Activated CD4-positive, alpha-beta T cell treated with anti-CD3 and anti-CD28 coated beads, Interleukin-2, amount 50 U/mL, for 24 hours (primary cell): ENCODE measurements around the gene RNF13.
"Not testable (repeated sequence)": the region's sequence is repeated elsewhere in the genome, so short reads cannot be mapped to it uniquely, and the experiment has no call there.

Experiments used
- DNase-seq, 2 donors: peaks; one replicate each; pipeline ENCODE4 v3.0.0-alpha.2; 2020; ENCODE audit warnings: low read depth in 1 of 2, low spot score in 1 of 2

RNF13 gene

DNA sequence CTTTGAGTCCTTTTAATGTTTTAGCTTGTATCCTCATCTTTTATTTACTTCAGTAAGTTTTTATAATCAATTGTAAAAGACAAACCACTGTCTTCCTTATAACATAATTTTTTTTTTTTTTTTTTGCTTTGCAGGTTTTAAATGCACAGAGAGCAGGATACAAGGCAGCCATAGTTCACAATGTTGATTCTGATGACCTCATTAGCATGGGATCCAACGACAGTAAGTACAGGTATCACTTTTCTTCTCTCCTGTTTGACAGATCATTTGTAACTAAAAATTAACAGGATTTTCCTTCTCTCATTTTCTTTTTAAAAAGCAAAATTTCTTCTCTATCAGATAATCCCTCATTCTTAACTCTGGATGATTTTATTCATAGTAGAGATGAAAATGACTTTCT lies 82.3 kb downstream of the RNF13 start:
- DNase-seq, result no peak

DNA sequence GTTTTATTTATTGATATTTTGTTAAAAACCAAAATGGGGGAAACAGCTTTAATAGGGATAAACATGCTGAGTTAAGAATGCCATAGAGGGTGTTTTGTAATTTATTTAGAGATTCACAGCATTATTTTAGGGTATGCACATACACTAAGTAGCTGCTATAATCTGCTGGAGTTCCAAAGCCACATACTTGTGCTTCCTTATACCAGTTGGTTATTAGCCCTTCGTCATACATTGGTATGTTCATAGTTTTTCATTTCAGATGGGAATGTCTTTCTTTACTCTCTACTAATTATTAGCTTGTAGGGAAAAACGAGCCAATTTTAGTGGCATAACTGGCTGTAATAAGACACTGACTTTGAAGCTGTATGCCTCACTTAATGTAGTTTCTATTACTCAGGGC lies 82.8 kb downstream of the RNF13 start:
- no peak for DNase-seq

DNA sequence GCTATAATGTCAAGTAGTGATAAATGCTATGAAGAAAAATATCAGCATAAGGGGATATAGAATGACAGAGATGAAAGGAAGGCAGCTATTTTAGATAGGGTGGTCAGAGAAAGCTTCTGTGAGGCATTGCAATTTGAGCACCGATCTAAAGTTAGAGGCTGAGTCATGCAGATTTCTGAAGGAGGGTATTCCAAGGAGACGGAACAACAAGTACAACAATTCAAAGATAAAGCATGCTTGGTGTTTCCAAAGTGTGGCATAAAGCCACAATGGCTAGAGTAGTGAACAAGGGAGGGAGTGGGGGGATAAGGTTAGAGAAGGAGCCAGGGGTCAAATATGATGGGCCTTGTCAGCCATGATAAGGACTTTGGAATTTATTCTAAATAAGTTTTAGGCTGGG lies 85.8 kb downstream of the RNF13 start:
- DNase-seq, result no peak

DNA sequence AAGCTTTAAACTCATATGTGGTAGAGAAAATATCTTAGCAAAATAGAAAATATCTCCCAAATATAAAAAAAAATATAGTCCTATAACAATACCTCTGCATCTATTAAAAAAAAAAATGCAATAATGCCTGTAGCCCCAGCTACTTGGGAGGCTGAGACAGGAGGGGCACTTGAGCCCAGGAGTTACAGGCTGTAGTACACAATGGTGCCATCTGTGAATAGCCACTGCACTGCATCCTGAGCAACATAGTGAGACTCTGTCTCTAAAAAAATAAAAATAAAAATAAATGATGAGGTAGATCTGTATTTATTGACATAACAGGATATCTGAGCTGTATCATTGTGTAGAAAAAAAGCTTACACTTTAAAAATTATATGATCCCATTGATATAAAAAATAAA lies 87.3 kb downstream of the RNF13 start:
- no peak for DNase-seq

DNA sequence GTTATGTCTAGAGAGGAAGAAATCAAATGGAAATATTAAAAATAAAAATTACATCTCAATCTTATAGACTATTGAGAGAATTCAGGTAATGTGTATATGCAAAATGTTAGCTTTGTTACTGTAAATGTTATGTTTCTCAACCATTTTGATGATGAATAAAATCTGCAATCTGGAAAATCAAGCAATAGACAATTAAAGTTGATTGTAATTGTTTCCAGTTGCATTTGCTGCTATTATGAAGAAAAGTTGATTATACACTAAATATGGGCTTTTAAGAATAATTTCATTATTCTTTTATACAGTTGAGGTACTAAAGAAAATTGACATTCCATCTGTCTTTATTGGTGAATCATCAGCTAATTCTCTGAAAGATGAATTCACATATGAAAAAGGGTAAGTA lies 88.8 kb downstream of the RNF13 start:
- no peak for DNase-seq

DNA sequence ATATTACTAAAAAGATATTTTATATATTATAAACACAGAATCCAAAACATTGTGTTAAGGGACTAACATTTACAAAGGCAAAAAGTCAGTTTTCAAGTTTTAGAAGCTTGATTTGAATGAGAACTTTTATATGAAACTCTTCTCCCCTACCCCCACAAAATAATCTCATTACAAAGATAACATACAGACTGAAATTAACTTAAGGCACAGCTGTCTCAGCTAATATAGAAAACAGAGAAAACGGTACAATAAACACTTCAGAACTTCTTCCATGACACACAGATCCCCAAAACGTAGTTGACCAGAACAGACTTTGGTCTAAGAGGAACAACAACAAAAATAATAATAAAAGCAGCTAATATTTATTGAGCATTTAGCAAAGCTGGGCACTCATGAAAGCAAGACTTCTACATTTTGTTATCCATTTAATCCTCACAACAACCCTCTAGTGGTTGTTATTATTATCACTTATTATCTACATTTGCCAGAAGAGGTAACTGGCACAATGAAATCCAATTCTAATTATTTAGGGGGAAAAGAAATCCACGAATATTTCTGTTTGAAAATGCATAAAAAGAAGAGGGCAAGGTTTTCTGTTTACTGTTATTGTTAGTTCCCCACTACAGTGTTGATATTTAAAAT lies 89.6 kb downstream of the RNF13 start:
- DNase-seq, result no peak

DNA sequence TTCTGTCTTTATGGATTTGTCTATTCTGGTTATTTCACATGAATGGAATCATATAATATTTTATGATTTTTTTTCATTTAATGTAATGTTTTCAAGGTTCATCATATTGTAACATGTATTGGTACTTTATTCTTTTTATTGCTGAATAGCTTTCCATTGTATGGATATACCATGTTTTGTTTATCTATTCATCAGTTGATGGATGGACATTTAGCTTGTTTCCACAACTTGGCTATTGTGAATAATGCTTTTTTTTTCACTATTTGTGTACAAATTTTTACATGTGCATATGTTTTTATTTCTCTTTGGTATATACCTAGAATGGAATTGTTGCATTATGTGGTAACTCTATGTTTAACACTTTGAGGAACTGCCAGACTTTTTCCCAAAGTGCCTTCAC lies 93.0 kb downstream of the RNF13 start:
- DNase-seq, result no peak

DNA sequence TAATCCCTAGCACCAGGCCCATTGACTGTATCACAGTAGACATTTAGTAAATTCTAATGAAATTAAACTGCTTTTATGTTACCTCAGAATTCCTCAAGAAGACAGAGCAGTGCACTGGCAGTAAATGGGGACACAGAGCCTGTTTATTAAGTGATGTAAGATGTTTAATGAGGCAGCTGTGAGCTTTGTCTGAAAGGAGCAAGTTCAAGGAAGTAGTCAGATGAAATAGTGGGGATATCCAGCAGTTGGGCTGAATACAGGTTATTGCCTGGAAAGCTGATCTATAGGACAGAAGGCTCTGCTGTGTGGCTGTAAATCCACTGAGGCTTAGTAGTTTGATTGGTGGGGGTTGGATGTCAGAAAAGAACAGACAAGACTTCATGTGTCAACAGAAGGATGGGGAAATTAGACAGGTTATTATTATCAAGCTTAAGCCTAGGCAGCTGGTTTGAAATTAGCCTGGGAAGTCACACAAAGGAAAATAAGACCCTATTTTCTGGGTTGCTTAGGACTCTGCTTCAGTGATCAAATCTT lies 95.5 kb downstream of the RNF13 start:
- DNase-seq, result no peak

DNA sequence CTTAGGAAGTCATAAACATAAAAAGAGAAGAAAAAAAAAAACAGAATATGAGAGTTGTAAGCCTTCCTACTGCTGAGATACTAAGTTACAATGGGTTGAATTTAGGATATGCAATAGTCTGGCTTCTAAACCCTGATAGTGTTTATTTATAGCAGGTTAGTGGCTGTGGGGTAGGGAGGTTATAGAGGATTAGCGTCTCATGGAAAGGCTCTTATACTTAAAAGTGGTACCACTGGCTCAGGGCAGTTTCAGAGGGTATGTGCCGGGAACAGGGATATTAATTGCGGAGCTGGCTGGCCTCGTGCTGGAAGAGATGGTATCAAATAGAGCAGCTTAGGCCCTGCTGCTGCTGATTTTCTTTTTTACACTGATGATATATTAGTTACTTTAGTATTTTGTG lies 96.9 kb downstream of the RNF13 start:
- DNase-seq, result no peak

DNA sequence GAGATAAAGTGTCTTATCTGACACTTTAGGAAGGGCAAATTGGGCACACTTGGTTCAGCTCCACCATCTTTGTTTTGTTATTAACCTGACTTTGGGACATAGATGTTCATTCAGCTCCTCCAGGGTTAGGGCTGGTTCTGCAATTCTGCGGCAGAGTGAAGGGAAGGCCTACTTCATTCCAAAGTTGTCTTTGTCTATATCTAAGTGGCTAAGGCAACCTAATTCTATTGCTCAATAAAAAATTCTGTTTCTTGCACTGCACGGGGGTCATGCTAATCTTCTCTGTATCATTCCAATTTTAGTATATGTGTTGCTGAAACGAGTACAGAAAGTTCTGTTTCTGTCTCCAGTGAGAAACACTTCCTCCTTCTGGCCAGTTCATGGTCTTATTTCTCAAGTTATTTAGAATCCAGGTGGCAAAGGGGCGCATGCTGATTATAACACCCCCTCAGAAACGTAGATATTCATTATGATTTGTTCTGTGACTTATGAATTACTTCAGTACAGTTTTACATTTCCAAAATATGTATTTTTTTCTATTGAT lies 104.2 kb downstream of the RNF13 start:
- DNase-seq, result no peak

DNA sequence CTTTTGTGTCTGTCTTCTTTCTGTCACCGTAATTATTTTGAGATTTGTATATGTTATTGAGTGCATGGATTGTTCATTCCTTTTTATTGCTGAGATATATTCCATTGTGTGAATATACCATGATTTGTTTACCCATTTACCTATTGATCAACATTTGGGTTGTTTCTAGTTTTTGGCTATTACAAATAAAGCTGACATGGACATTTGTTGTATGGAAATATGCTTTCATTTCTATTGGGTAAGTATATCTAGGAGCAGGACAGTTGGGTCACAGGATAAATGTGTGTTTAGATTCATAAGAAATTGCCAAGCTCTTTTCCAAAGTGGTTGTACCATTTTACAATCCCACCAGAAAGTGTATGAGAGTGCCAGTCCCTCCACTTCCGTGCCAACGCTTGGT lies 106.5 kb downstream of the RNF13 start:
- no peak for DNase-seq

DNA sequence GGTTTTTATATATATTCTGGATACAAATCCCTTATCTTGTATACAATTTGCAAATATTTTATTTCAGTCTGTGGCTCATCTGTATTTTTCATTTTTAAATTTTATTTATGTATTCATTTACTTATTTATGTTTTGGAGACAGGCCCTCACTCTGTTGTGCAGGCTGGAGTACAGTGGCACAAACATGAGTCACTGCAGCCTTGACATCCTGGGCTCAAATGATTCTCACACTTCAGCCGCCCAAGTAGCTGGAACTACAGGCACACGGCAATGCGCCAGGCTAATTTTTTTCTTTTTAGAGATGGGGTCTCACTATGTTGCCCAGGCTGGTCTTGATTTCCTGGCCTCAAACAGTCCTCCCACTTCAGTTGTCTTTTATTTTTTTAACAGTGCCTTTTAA lies 107.1 kb downstream of the RNF13 start:
- no peak for DNase-seq

DNA sequence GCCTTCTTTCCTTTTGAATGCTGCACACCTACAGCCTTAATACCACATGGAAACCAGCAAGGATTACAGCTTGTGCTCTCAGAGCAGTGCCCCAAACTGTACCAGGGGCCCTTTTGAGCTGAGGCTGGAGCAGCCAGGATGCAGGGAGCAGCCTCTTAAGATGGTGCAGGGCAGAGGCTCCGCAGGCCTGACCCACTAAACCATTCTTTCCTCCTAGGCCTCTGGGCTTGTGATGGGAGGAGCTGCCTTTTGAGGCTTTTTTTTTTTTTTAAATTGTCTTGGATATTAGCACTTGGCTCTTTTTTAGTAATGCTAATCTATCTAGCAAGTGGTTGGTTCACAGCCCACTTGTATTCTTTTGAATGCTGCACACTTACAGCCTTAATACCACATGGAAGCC lies 120.0 kb downstream of the RNF13 start:
- no peak for DNase-seq

DNA sequence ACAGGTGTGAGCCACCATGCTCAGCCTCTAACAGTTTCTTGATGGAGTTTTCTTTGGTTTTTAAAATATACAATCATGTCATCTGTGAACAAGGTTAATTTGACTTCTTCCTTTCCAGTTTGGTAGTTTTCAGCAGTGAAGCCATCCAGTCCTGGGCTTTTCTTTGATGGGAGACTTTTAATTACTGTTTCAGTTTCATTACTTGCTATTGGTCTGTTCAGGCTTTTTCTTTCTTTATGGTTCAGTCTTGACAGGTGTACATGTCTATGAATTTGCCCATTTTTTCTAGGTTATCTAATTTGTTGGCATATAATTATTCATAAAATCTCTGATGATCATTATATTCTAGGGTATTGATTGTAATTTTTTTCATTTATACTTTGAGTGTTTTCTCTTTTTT lies 120.8 kb downstream of the RNF13 start:
- no peak for DNase-seq

DNA sequence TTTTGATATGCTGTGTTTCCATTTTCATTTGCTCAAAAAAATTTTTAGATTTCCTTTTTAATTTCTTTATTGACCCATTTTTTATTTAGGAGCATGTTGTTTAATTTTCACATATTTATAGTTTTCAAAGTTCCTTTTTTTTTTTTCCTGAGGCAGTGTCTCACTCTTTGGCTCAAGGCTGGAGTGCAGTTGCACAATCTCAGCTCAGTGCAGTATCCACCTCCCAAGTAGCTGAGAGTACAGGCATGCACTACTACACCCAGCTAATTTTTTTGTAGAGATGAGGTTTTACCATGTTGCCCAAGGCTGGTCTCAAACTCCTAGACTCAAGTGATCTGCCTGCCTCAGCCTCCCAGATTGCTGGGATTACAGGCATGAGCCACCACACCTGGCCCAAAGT lies 121.5 kb downstream of the RNF13 start:
- no peak for DNase-seq

DNA sequence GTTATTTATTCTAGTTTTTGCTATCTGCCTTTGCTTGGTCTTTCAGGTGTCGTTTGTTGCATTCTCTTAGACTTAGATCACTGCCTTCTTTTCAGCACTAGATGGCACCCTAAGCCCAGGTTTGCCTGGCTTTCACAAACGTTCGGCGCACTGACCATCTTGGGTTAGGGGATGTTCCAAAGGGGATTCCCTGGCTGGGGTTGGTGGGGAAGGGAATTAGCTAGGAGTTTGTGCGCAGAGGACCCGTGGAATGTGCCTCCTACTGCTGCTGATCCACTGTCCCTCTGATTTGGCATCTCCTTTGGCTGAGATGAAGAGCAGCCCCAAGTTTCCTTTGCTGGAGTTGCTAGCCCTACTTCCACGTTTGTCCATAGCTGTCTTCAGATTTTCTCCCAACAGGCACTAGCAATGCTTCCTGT lies 123.8 kb downstream of the RNF13 start:
- peak in 1 of 2 donors; percentile 14 for DNase-seq

DNA sequence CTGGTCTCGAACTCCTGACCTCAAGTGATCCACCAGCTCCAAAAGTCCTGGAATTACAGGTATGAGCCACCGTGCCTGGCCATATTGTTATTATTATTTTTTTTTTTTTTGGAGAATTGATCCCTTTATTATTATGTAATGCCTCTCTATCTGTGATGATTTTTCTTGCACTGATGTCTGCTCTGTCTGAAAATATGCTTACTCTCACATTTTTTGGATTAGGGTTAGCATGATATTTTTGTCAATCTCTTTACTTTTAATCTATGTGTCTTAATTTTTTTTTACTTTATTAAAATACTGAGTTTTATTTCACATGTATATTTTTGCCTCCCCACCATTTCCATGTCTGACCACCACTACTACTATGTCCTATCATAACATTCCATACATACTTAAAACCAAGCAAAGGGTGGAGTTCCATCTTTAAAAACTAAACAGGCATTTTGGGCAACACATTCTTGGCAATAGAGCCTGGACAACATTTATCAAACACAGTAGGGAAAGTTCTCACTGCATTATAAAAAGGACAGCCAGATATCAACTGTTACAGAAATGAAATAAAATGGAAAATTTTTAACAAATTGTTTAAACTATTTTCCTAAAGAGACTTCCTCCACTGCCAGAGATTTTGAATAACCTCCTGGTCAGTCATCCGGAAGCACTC lies 125.5 kb downstream of the RNF13 start:
- not testable (repeated sequence) for DNase-seq

DNA sequence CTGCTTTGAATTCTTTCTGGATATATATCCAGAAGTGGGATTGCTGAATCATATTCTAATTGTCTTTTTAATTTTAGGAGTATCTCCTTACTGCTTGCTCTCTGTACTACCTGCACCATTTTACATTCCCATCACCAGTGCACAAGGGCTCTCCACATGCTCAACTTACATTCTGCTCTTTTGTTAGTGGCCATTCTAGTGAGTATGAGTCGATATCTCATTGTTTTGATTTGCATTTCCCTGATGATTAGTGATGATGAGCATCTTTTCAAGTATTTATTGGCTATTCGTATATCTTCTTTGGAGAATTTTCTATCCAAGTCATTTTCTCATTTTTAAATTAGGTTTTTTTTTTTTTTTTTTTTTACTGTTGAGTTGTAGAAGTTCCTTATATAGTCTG lies 128.2 kb downstream of the RNF13 start:
- DNase-seq, result no peak

DNA sequence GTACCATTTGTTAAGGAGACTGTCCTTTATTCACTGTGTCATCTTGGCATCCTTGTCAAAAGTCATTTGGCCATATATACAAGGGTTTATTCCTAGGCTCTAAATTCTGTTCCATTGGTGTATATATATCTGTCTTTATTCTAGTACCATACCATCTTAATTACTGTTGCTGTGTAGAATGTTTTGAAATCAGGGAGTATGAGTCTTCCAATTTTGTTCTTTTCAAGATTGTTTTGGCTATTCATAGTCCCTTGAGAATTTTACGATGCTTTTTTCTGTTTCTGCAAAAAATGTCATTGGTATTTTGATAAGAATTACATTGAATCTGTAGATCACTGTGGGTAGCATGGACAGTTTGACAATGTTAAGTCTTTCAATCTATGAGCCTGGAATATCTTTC lies 128.9 kb downstream of the RNF13 start:
- DNase-seq, result no peak

DNA sequence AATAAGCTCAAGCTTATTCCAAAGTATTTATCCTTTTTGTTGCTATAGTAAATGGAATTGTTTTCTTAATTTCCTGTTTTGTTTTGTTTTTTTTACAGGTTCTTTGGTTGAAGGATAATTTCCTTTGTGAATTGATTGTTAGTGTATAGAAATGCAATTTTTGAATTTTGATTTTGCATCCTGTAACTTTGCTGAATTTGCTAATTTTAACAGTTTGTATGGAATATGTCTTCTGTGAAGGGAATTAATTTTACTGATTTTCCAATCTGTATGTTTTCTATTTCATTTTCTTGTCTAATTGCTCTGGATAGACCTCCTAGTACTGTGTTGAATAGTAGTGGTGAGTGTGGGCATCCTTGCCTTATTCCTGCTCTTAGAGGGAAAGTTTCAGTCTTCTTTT lies 129.4 kb downstream of the RNF13 start:
- DNase-seq, result no peak

DNA sequence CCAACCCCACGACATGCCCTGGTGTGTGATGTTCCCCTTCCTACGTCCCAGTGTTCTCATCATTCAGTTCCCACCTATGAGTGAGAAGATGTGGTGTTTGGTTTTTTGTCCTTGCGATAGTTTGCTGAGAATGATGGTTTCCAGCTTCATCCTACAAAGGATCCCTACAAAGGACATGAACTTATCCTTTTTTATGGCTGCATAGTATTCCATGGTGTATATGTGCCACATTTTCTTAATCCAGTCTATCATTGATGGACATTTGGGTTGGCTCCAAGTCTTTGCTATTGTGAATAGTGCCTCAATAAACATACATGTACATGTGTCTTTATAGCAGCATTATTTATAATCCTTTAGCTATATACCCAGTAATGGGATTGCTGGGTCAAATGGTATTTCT lies 131.0 kb downstream of the RNF13 start:
- DNase-seq, result not testable (repeated sequence)

DNA sequence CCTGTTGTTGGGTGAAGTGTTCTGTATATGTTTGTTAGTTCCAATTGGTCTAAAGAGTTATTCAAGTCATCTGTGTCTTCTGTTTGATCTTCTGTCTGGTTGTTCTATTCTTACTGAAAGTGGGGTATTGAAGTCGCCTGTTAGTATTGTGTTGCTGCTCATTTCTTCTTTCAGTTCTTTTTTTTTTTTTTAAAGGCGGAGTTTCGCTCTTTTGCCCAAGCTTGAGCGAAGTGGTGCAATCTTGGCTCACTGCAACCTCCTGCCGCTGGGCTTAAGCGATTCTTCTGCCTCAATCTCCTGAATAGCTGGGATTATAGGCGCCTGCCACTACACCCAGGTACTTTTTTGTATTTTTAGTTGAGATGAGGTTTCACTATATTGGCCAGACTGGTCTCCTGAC lies 134.2 kb downstream of the RNF13 start:
- DNase-seq, result no peak

DNA sequence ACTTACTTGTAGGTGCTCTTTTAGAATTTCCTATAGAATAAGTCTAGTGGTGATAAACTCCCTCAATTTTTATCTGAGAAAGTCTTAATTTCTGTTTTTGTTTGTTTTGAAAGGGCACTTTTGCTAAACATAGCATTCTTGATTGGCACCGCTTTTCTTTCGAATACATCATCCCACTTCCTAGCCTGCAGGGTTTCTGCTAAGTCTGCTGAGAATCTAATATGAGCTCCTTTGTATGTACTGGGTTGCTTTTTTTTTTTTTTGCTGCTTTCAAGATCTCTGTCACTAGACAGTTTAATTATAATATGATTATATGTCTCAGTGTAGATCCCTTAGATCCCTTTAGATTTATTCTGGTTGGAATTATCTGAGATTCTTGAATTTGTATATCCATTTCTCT lies 136.2 kb downstream of the RNF13 start:
- DNase-seq, result no peak
